K562 (cell line): ENCODE measurements around the gene ADAMTS14. TPM values are rescaled to one million over a fixed set of nuclear protein-coding genes. Genes with fewer than 3 reads are reported as not detected.

Source experiments
- BCOR ChIP-seq: fragments of 450-650 bp; IDR thresholded peaks from 2 replicates; pipeline ENCODE4 v1.6.1; 2016
- EHMT2 ChIP-seq: fragments of 450-650 bp; IDR thresholded peaks from 2 replicates; pipeline ENCODE4 v1.6.1; 2018; ENCODE audit warnings: antibody characterized with exemption
- ESRRB ChIP-seq: fragments of 250-450 bp; sonication (Bioruptor Pico); IDR thresholded peaks from 2 replicates; pipeline ENCODE4 v1.5.0; 2020; ENCODE audit warnings: mild to moderate bottlenecking, moderate library complexity, borderline replicate concordance
- MAFK ChIP-seq: IDR thresholded peaks from 2 replicates; pipeline ENCODE4 v1.6.1; 2011; ENCODE audit warnings: low read length, improper control_type of control experiment
- MCM3 ChIP-seq: fragments of 450-650 bp; IDR thresholded peaks from 2 replicates; pipeline ENCODE4 v1.6.1; 2016
- MEIS2 ChIP-seq: fragments of 450-650 bp; IDR thresholded peaks from 2 replicates; pipeline ENCODE4 v1.6.1; 2014; ENCODE audit warnings: mild to moderate bottlenecking; ENCODE audit not compliant: partially characterized antibody
- NCOA6 ChIP-seq: fragments of 450-650 bp; IDR thresholded peaks from 2 replicates; pipeline ENCODE4 v1.6.1; 2017; ENCODE audit warnings: mild to moderate bottlenecking
- NR1H2 ChIP-seq: sonication (generic); formaldehyde crosslinking; IDR thresholded peaks from 2 replicates; pipeline ENCODE4 v1.4.0; 2020; ENCODE audit warnings: mild to moderate bottlenecking, missing genetic modification reagents
- RBM22 ChIP-seq: fragments of 200-400 bp; formaldehyde crosslinking; IDR thresholded peaks from 2 replicates; pipeline ENCODE4 v1.6.1; 2018; ENCODE audit warnings: low read length, low read depth; ENCODE audit not compliant: poor library complexity, severe bottlenecking
- RBM25 ChIP-seq: fragments of 200-400 bp; formaldehyde crosslinking; IDR thresholded peaks from 2 replicates; pipeline ENCODE4 v1.6.1; 2018; ENCODE audit warnings: low read length, low read depth, moderate library complexity; ENCODE audit not compliant: severe bottlenecking
- RFX7 ChIP-seq: fragments of 250-450 bp; sonication (Bioruptor Pico); IDR thresholded peaks from 2 replicates; pipeline ENCODE4 v1.5.1; 2021; ENCODE audit warnings: mild to moderate bottlenecking
- SRSF1 ChIP-seq: fragments of 200-400 bp; formaldehyde crosslinking; IDR thresholded peaks from 2 replicates; pipeline ENCODE4 v1.6.1; 2017; ENCODE audit warnings: mild to moderate bottlenecking, low read depth, low read length, moderate library complexity
- TOE1 ChIP-seq, 2 experiments: fragments of 450-650 bp in 1 of 2; sonication (generic) in 1 of 2; formaldehyde crosslinking in 1 of 2; IDR thresholded peaks; 2 replicates each; pipeline versions ENCODE4 v1.7.1 to v1.8.0; 2016 to 2022; ENCODE audit warnings: borderline replicate concordance in 2 of 2, mild to moderate bottlenecking in 2 of 2, antibody characterized with exemption in 1 of 2, inconsistent platforms in 1 of 2, low read depth in 1 of 2, missing genetic modification reagents in 1 of 2, moderate library complexity in 1 of 2
- ZKSCAN1 ChIP-seq: fragments of 150-350 bp; IDR thresholded peaks from 2 replicates; pipeline ENCODE4 v1.6.1; 2016; ENCODE audit warnings: low read depth, low read length
- ZNF175 ChIP-seq: fragments of 200-800 bp; sonication (Bioruptor generic); IDR thresholded peaks from 2 replicates; pipeline ENCODE4 v1.6.1; 2016; ENCODE audit warnings: low read depth, mild to moderate bottlenecking, missing genetic modification characterization, missing compliant biosample characterization
- polyA plus RNA-seq, 8 experiments: library from polyadenylated mRNA; depleted of rRNA in 4 of 8; stranded (reverse) in 5 of 8; unstranded in 3 of 8; fragments of >200 nt; fragmentation: Nextera tagmentation in 2 of 8; fragmentation: Illumina TruSeq in 1 of 8; extraction: Ambion mirVana in 2 of 8; extraction: Trizol in 1 of 8; gene quantifications; 2 replicates each; pipeline versions ENCODE4 v1.2.1 to v1.2.3, GENCODE V29; 2011 to 2014; ENCODE audit warnings: inconsistent platforms in 1 of 8, missing spikeins in 1 of 8
- total RNA-seq, 7 experiments: library from RNA; depleted of rRNA in 6 of 7; stranded (reverse); fragments of >200 nt in 6 of 7; fragmentation: Illumina TruSeq in 2 of 7; extraction: Trizol in 2 of 7; gene quantifications; 2 replicates each; pipeline versions ENCODE4 v1.2.1 to v1.2.3, GENCODE V29; 2011 to 2021; ENCODE audit warnings: low replicate concordance in 1 of 7
- TF ChIP-seq, protein P1 (sequence below), 2 experiments: fragments of 250-450 bp in 1 of 2; fragments of 450-650 bp in 1 of 2; sonication (Bioruptor Pico) in 1 of 2; IDR thresholded peaks; 2 replicates each; pipeline versions ENCODE4 v1.6.1 to v1.8.0; 2016 to 2021; ENCODE audit warnings: mild to moderate bottlenecking in 2 of 2, moderate library complexity in 2 of 2, missing compliant biosample characterization in 1 of 2, missing genetic modification characterization in 1 of 2
- TF ChIP-seq, protein P2 (sequence below), 2 experiments: fragments of 450-650 bp in 1 of 2; sonication (generic) in 1 of 2; formaldehyde crosslinking in 1 of 2; IDR thresholded peaks in 1 of 2; conservative IDR thresholded peaks in 1 of 2; 2 replicates each; pipeline versions ENCODE4 v1.6.1 to v1.8.1; 2016 to 2023; ENCODE audit warnings: mild to moderate bottlenecking in 2 of 2, moderate library complexity in 2 of 2, inconsistent platforms in 1 of 2, missing genetic modification reagents in 1 of 2
- TF ChIP-seq, protein P3 (sequence below): fragments of 250-450 bp; sonication (Bioruptor Pico); IDR thresholded peaks from 2 replicates; pipeline ENCODE4 v1.9.0; 2021; ENCODE audit warnings: mild to moderate bottlenecking, inconsistent platforms
- TF ChIP-seq, protein P4 (sequence below): fragments of 450-650 bp; formaldehyde crosslinking; IDR thresholded peaks from 2 replicates; pipeline ENCODE4 v1.4.0; 2020; ENCODE audit warnings: mild to moderate bottlenecking, mixed read lengths
- TF ChIP-seq, protein P5 (sequence below): sonication (generic); formaldehyde crosslinking; IDR thresholded peaks from 2 replicates; pipeline ENCODE4 v1.8.0; 2022; ENCODE audit warnings: missing genetic modification reagents, mild to moderate bottlenecking, moderate library complexity, borderline replicate concordance

Gene ADAMTS14
- total and polyA plus RNA-seq, 9 of the 15 experiments (the other 6 are each of a cell fraction or from before 2014, with no cell fraction given): 0.04 to 37.4 (median 15.9) TPM

DNA sequence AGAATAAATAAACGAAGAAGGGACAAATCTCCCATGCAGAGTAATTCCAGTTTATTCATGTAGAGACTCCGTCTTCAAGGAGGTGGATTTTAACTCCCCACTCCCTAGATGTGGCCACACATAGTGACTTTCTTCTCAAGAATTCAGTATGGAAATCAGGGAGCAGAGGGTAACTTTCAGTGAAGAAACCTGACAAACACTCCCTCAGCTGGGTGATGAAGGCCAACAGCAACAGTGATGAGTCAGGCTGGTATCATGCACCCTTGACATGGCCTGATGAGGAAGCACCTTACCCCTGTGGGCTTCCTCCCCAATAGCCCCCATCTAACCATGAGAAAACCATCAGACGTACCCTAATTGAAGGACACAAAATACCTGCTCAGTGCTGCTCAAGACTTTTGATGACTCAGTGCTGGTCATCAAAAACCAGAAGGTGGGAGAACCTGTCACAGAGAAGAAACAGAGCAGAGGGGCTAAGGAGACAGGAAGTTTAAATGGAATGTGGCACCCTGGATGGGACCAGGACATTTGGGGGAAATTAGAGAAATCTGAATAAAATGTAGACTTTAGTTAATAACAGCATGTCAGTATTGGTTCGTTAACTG is 50.6 kb downstream of the ADAMTS14 start (continued):
- TF ChIP-seq, protein P1, sequence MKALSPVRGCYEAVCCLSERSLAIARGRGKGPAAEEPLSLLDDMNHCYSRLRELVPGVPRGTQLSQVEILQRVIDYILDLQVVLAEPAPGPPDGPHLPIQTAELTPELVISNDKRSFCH (CRISPR knock-in tag; IDR thresholded peaks at IDR 0.05): no peak
- TF ChIP-seq, protein P1 (tag; IDR thresholded peaks at IDR 0.05): no peak
- TF ChIP-seq, protein P2, sequence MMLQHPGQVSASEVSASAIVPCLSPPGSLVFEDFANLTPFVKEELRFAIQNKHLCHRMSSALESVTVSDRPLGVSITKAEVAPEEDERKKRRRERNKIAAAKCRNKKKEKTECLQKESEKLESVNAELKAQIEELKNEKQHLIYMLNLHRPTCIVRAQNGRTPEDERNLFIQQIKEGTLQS (IDR thresholded peaks at IDR 0.05): peak; percentile 82
- TF ChIP-seq, protein P2 (CRISPR knock-in tag; conservative IDR thresholded peaks at IDR 0.05): no peak
- TF ChIP-seq EHMT2 (no peak), NCOA6 (no peak), ZKSCAN1 (no peak), MAFK (no peak; the same call in 1 of the 2 replicates), RFX7 (no peak), RBM25 (no peak), ZNF175 (CRISPR knock-in tag) (peak; percentile 65; the same call in 1 of the 2 replicates), NR1H2 (no peak), TOE1 (IDR thresholded peaks at IDR 0.05; ENCODE audit: borderline replicate concordance) (no peak), TOE1 (CRISPR knock-in tag; IDR thresholded peaks at IDR 0.05; ENCODE audit: borderline replicate concordance, low read depth) (no peak), MEIS2 (no peak), ESRRB (no peak), RBM22 (no peak), BCOR (no peak), SRSF1 (no peak), MCM3 (no peak)
- TF ChIP-seq, protein P3, sequence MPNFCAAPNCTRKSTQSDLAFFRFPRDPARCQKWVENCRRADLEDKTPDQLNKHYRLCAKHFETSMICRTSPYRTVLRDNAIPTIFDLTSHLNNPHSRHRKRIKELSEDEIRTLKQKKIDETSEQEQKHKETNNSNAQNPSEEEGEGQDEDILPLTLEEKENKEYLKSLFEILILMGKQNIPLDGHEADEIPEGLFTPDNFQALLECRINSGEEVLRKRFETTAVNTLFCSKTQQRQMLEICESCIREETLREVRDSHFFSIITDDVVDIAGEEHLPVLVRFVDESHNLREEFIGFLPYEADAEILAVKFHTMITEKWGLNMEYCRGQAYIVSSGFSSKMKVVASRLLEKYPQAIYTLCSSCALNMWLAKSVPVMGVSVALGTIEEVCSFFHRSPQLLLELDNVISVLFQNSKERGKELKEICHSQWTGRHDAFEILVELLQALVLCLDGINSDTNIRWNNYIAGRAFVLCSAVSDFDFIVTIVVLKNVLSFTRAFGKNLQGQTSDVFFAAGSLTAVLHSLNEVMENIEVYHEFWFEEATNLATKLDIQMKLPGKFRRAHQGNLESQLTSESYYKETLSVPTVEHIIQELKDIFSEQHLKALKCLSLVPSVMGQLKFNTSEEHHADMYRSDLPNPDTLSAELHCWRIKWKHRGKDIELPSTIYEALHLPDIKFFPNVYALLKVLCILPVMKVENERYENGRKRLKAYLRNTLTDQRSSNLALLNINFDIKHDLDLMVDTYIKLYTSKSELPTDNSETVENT: no peak
- TF ChIP-seq, protein P4, sequence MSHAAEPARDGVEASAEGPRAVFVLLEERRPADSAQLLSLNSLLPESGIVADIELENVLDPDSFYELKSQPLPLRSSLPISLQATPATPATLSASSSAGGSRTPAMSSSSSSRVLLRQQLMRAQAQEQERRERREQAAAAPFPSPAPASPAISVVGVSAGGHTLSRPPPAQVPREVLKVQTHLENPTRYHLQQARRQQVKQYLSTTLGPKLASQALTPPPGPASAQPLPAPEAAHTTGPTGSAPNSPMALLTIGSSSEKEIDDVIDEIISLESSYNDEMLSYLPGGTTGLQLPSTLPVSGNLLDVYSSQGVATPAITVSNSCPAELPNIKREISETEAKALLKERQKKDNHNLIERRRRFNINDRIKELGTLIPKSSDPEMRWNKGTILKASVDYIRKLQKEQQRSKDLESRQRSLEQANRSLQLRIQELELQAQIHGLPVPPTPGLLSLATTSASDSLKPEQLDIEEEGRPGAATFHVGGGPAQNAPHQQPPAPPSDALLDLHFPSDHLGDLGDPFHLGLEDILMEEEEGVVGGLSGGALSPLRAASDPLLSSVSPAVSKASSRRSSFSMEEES: no peak
- TF ChIP-seq, protein P5, sequence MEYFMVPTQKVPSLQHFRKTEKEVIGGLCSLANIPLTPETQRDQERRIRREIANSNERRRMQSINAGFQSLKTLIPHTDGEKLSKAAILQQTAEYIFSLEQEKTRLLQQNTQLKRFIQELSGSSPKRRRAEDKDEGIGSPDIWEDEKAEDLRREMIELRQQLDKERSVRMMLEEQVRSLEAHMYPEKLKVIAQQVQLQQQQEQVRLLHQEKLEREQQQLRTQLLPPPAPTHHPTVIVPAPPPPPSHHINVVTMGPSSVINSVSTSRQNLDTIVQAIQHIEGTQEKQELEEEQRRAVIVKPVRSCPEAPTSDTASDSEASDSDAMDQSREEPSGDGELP (CRISPR knock-in tag): no peak
